Bronchial epithelial cell (primary cell): ENCODE data around the gene UBR3. TPM values are rescaled to one million over a fixed set of nuclear protein-coding genes. Genes with fewer than 3 reads are reported as not detected.
"Not testable (repeated sequence)": the region's sequence is repeated elsewhere in the genome, so short reads cannot be mapped to it uniquely, and the experiment has no call there.

Experiments
- DNase-seq: peaks from one replicate; pipeline ENCODE4 v3.0.0-alpha.2; 2010; ENCODE audit warnings: low read depth
- FAIRE-seq: peaks from 2 replicates; lab custom pipeline; 2011; peaks lifted over from hg19 to GRCh38; lab: Jason Lieb, UNC
- H3K27me3 ChIP-seq: 2 replicates; pipeline ENCODE4 v1.5.1; 2011; ENCODE audit warnings: low read length; ENCODE audit not compliant: control insufficient read depth, insufficient read depth
- H3K36me3 ChIP-seq: 2 replicates; pipeline ENCODE4 v1.5.1; 2011; ENCODE audit warnings: low read length; ENCODE audit not compliant: control insufficient read depth, insufficient read depth
- H3K4me3 ChIP-seq: 2 replicates; pipeline ENCODE4 v1.5.1; 2011; ENCODE audit warnings: mild to moderate bottlenecking, low read depth, low read length, control low read depth
- total RNA-seq: library from RNA; depleted of rRNA; stranded (reverse); fragments of >200 nt; gene quantifications from 2 replicates; pipeline ENCODE4 v1.2.1, GENCODE V29; 2014
- TF ChIP-seq, protein P1 (sequence below): IDR thresholded peaks from 2 replicates; pipeline ENCODE4 v1.5.1; 2011; ENCODE audit warnings: mild to moderate bottlenecking, moderate library complexity, low read length, control low read depth, inconsistent platforms; ENCODE audit not compliant: insufficient read depth, severe bottlenecking

UBR3 gene
- total RNA-seq, 1 donor from 2014 or later, result 18.4 TPM

GRCh38 chr2:169865492-169865891, 38.2 kb downstream of the UBR3 start:
- Histone ChIP-seq H3K36me3 (no peaks in the 10 kb centered on the region), H3K27me3 (no peaks in the 10 kb centered on the region), H3K4me3 (no peak overlapping the region)
- no peak for FAIRE-seq
- TF ChIP-seq, protein P1, sequence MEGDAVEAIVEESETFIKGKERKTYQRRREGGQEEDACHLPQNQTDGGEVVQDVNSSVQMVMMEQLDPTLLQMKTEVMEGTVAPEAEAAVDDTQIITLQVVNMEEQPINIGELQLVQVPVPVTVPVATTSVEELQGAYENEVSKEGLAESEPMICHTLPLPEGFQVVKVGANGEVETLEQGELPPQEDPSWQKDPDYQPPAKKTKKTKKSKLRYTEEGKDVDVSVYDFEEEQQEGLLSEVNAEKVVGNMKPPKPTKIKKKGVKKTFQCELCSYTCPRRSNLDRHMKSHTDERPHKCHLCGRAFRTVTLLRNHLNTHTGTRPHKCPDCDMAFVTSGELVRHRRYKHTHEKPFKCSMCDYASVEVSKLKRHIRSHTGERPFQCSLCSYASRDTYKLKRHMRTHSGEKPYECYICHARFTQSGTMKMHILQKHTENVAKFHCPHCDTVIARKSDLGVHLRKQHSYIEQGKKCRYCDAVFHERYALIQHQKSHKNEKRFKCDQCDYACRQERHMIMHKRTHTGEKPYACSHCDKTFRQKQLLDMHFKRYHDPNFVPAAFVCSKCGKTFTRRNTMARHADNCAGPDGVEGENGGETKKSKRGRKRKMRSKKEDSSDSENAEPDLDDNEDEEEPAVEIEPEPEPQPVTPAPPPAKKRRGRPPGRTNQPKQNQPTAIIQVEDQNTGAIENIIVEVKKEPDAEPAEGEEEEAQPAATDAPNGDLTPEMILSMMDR, result no peak
- no peak for DNase-seq

- not testable (repeated sequence) for H3K36me3 ChIP-seq, DNase-seq, H3K27me3 ChIP-seq, FAIRE-seq, H3K4me3 ChIP-seq
Measured at GRCh38 chr2:169866230-169866629, 39.0 kb downstream of the UBR3 start.

DNA sequence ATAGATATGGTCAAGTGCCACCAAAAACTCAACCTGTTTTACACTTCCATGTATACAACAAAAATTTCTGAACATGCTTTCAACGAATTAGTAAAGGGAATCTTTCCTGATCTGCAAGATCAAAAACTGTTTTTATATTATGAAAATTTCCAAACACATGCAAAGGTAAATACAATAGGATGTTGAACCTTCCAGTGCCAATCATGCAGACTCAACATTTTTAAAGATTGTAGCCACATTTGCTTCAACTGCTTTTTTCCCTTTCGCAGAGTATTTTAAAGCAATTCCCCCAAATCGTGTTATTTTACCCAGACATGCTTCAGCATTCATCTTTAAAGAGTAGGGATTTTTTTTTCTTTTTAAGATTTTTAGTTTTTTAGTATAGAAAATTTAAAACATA, 40.3 kb downstream of the UBR3 start:
- H3K4me3 ChIP-seq, result no peak overlapping the region
- TF ChIP-seq, protein P1, result no peak
- FAIRE-seq (no peak), DNase-seq (no peak)
- no peaks in the 10 kb centered on the region for H3K36me3 ChIP-seq
- H3K27me3 ChIP-seq, result no peaks in the 10 kb centered on the region

GRCh38 chr2:169868951-169869350, 41.7 kb downstream of the UBR3 start:
- DNase-seq (no peak), FAIRE-seq (no peak)
- Histone ChIP-seq H3K36me3 (no peaks in the 10 kb centered on the region), H3K4me3 (no peak overlapping the region), H3K27me3 (no peaks in the 10 kb centered on the region)
- TF ChIP-seq, protein P1, result no peak

DNA sequence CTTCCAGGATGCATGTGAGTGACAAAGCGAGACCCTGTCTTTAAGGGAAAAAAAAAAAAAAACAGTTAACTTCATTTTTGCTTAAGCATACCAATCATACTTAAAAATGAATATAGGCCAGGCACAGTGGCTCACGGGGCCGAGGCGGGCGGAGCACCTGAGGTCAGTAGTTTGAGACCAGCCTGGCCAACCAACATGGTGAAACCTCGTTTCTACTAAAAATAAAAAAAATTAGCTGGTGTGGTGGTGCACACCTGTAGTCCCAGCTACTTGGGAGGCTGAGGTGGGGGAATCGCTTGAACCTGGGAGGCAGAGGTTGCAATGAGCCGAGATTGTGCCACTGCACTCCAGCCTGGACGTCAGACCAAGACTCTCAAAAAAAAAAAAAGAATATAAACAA, 44.1 kb downstream of the UBR3 start:
- DNase-seq, H3K36me3 ChIP-seq, FAIRE-seq, H3K4me3 ChIP-seq, H3K27me3 ChIP-seq: not testable (repeated sequence)

DNA sequence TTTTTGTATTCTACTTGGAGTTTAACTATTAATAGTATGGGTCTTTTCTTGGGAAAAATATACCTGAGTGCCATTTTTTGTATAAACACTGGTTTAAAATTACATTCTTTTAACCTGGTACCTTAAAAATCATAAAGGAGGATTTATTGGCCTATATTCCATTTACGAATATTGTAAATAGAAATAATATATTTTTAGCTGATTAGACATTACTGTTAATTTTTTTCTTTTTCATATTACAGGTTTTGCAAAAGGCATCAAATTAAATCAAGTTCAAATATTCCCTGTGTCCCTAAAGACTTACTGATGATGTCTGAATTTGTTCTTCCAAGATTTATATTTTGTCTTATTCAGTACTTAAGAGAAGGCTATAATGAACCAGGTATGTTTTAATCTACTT, 44.7 kb downstream of the UBR3 start:
- TF ChIP-seq, protein P1, result no peak
- Histone ChIP-seq H3K36me3 (no peaks in the 10 kb centered on the region), H3K4me3 (no peak overlapping the region), H3K27me3 (no peaks in the 10 kb centered on the region)
- FAIRE-seq (no peak), DNase-seq (no peak)

GRCh38 chr2:169877398-169877797, 50.1 kb downstream of the UBR3 start:
- no peak overlapping the region for H3K4me3 ChIP-seq
- DNase-seq (peak; percentile 16), FAIRE-seq (no peak)
- H3K36me3 ChIP-seq, result no peaks in the 10 kb centered on the region
- H3K27me3 ChIP-seq, result no peaks in the 10 kb centered on the region
- TF ChIP-seq, protein P1, result no peak
